GM19463 (cell line): ENCODE results near the gene NPC1.
"Not testable (repeated sequence)": the region's sequence is repeated elsewhere in the genome, so short reads cannot be mapped to it uniquely, and the experiment has no call there.

Experiments
- ATAC-seq: cut with Tn5 transposase; IDR thresholded peaks from one replicate; pipeline ENCODE4 v1.9.1; 2021; ENCODE audit warnings: mild to moderate bottlenecking, moderate library complexity; ENCODE audit not compliant: unreplicated experiment

Gene NPC1

DNA sequence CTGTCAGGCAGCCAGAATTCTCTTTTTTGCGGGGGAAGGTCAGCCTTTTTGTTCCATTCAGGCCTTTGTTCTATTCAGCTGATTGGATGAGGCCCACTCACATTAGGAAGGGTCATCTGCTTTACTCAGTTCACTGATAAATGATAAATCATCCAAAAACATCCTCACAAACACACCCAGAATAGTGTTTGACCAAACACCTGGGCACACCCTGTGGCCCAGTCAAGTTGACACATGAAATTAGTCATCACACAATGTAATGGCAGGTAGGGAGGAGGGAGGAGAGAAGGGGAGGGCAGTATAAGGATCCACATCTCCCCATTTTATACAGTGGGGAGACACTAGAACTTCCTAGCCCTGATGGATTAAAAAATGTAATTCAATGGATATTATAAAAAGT lies 91.3 kb downstream of the NPC1 start:
- ATAC-seq: no peak

DNA sequence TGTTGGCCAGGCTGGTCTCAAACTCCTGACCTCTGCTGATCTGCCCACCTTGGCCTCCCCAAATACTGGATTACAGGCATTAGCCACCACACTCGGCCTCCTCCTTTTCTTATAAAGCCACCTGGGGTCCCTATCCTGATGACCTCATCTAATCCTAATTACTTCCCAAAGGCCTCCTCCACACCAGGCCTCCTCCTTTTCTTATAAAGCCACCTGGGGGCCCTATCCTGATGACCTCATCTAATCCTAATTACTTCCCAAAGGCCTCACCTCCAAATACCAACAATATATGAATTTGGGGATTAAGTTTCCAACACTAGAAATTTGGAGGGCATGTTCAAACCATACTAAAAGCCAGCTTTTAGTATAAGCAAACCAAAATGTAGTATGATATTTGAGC lies 92.7 kb downstream of the NPC1 start:
- ATAC-seq: no peak

GRCh38 chr18:23489586-23489985 lies 96.7 kb downstream of the NPC1 start:
- not testable (repeated sequence) for ATAC-seq

- ATAC-seq: peak; percentile 84
Observed at GRCh38 chr18:23487738-23488570, 98.4 kb downstream of the NPC1 start.

DNA sequence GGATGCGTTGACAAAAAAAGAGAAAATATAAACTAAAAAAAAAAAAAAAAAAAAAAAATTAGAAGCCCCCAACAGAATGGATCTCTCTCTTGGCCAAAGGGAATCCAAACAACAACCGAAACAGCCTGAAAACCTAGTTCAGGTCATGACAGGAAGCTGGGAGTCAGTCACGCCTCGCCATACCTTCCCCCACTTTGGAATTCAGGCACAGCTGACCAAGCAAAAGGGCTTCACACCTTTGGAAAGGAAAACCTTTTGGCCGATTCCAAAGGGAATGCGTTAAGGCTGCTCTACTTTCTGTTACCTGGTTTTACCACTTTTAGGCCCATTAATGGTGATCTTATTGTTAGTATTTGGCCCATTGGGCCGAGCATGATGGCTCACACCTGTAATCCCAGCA lies 100.9 kb downstream of the NPC1 start:
- no peak for ATAC-seq

- no peak for ATAC-seq
Observed at GRCh38 chr18:23484561-23485182, 101.6 kb downstream of the NPC1 start.
